Breast epithelium (tissue), 4 donors: ENCODE data around the gene GTF2F2. TPM values are rescaled to one million over a fixed set of nuclear protein-coding genes. Genes with fewer than 3 reads are reported as not detected.

ENCODE experiments used
- DNase-seq, 2 donors: peaks; one replicate each; pipeline ENCODE4 v3.0.0-alpha.2; 2019; ENCODE audit warnings: low spot score in 2 of 2
- H3K27ac ChIP-seq, 2 donors: fragments of 200-600 bp; sonication (generic) in 1 of 2; one replicate each; pipeline ENCODE4 v1.5.1; 2016 to 2019; ENCODE audit warnings: mild to moderate bottlenecking in 1 of 2
- H3K27me3 ChIP-seq, 2 donors: fragments of 200-600 bp; sonication (generic) in 1 of 2; one replicate each; pipeline versions ENCODE4 v1.5.1 to v1.6.0; 2017 to 2019; ENCODE audit warnings: control low read depth in 1 of 2, mild to moderate bottlenecking in 1 of 2
- H3K36me3 ChIP-seq: fragments of 200-600 bp; one replicate; pipeline ENCODE4 v1.5.1; 2019
- H3K4me1 ChIP-seq, 2 donors: fragments of 200-600 bp; sonication (generic); one replicate each; pipeline ENCODE4 v1.5.1; 2016 to 2019; ENCODE audit warnings: control low read depth in 1 of 2
- H3K4me3 ChIP-seq, 3 donors: fragments of 200-600 bp; sonication (generic); 1 replicate in 2 of 3; 2 replicates in 1 of 3; pipeline ENCODE4 v1.5.1; 2016 to 2019; ENCODE audit warnings: mild to moderate bottlenecking in 3 of 3, moderate library complexity in 2 of 3
- H3K9me3 ChIP-seq, 2 donors: fragments of 200-600 bp; sonication (generic) in 1 of 2; one replicate each; pipeline ENCODE4 v1.5.1; 2016 to 2019; ENCODE audit warnings: control low read depth in 1 of 2
- POLR2A ChIP-seq: fragments of 450-650 bp; IDR thresholded peaks from one replicate; pipeline ENCODE4 v1.6.1; 2016; ENCODE audit warnings: antibody characterized with exemption, mild to moderate bottlenecking, moderate library complexity
- POLR2AphosphoS5 ChIP-seq, 3 donors: sonication (generic); formaldehyde crosslinking; IDR thresholded peaks; one replicate each; pipeline ENCODE4 v1.6.1; 2017; ENCODE audit warnings: antibody characterized with exemption in 3 of 3
- intact Hi-C: fragments of 100-400 bp; cut with DNase I; formaldehyde crosslinking; loops from one replicate; pipeline ENCODE4 v1.15.1; 2023; ENCODE audit warnings: low total_unique reads
- total RNA-seq, 3 donors: library from RNA; depleted of rRNA; stranded (reverse); fragments of >200 nt; gene quantifications; one replicate each; pipeline ENCODE4 v1.1.0, GENCODE V29; 2016
- TF ChIP-seq, protein P1 (sequence below), 3 donors: fragments of 450-650 bp; IDR thresholded peaks; one replicate each; pipeline ENCODE4 v1.5.1; 2016 to 2017; ENCODE audit warnings: antibody characterized with exemption in 3 of 3, mild to moderate bottlenecking in 3 of 3, moderate library complexity in 3 of 3

Gene GTF2F2
- total RNA-seq, 3 donors from 2014 or later = 10.9 to 23.4 (median 20.6) TPM

DNA sequence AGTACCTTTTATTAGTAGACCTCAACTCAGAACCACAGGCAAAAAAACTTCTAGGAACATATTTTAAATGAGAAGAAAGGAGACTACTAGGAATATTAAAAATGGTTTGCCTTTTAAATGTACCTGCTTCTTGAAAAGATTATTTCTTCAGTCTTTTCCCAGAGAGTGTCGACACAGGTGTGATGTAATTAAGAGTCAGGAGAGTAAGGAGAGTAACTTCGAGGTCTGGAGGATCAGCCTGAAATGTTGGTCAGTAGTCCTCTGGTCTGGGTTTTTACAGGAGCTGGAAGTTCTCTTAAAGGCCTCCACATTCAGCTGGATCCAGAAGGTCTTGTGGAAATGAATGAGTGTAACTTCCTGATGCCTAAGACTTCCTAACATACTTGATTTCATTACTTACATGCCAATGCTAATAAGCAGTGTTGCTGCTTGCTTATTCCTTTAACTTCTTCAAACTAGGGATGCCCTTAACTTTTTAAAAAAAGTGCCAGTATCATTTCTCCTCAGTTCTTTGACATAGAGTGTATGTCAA lies 80.5 kb downstream of the GTF2F2 start, which contains the start of gene KCTD4:
TSS of gene KCTD4 (minus strand) at position 345 of the 532 bp plus-strand sequence. CDS start 6,478 bp downstream, outside the sequence.
- TF ChIP-seq POLR2AphosphoS5 (IDR thresholded peaks at IDR 0.05) (no peak), POLR2A (no peak)
- TF ChIP-seq, protein P1, sequence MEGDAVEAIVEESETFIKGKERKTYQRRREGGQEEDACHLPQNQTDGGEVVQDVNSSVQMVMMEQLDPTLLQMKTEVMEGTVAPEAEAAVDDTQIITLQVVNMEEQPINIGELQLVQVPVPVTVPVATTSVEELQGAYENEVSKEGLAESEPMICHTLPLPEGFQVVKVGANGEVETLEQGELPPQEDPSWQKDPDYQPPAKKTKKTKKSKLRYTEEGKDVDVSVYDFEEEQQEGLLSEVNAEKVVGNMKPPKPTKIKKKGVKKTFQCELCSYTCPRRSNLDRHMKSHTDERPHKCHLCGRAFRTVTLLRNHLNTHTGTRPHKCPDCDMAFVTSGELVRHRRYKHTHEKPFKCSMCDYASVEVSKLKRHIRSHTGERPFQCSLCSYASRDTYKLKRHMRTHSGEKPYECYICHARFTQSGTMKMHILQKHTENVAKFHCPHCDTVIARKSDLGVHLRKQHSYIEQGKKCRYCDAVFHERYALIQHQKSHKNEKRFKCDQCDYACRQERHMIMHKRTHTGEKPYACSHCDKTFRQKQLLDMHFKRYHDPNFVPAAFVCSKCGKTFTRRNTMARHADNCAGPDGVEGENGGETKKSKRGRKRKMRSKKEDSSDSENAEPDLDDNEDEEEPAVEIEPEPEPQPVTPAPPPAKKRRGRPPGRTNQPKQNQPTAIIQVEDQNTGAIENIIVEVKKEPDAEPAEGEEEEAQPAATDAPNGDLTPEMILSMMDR (IDR thresholded peaks at IDR 0.05) = no peak
- no peak within 1 kb of the TSS for H3K27ac ChIP-seq
- H3K36me3 ChIP-seq = no peaks in the 10 kb centered on the region
- no peaks in the 10 kb centered on the region for H3K27me3 ChIP-seq
- H3K9me3 ChIP-seq = no peaks in the 10 kb centered on the region
- DNase-seq = no peak
- no peaks in the 10 kb centered on the region for H3K4me1 ChIP-seq
- no peak within 1 kb of the TSS for H3K4me3 ChIP-seq
- intact Hi-C loops = no loop called here

DNA sequence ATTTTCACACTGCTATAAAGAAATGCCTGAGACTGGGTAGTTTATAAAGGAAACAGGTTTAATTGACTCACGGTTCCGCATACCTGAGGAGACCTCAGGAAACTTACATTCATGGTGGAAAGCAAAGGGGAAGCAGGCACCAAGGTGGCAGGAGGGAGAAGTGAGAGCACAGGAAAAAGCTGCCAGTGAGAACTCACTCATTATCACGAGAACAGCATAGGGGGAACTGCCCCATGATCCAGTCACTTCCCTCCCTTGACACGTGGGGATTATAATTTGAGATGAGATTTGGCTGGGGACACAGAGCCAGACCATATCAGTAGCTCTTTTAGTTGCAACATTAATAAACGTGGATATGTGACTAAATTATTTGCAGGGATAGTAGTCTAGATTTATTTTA lies 84.8 kb downstream of the GTF2F2 start:
- DNase-seq = no peak
- intact Hi-C loops = no loop called here
- Histone ChIP-seq H3K9me3 (no peaks in the 10 kb centered on the region), H3K4me3 (no peak overlapping the region), H3K27ac (no peak overlapping the region), H3K36me3 (no peaks in the 10 kb centered on the region), H3K27me3 (no peaks in the 10 kb centered on the region), H3K4me1 (no peaks in the 10 kb centered on the region)
- TF ChIP-seq POLR2A (no peak), POLR2AphosphoS5 (IDR thresholded peaks at IDR 0.05) (no peak)
- TF ChIP-seq, protein P1 (IDR thresholded peaks at IDR 0.05) = no peak

DNA sequence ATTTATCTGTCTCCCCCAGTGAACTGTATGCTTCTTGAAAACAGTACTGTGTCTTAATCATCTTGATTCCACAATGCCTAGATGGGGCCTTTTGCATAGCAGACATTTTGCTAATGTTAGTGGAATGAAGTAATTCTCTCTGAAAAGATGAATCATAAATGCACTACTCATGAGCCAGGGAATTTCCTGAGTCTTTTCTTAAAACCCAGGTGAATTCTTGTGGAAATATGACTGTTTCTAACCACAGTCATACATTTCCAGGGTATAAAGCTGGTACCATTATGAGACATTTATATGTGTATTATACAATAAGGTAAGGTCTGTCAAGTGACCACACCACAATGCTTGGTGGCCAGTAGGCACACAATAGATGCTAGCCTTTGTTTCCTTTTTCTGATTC lies 86.0 kb downstream of the GTF2F2 start:
- peak overlapping the region; percentile 48 to 77 for H3K27ac ChIP-seq
- DNase-seq = no peak
- no peaks in the 10 kb centered on the region for H3K36me3 ChIP-seq
- no peak for TF ChIP-seq POLR2A
- TF ChIP-seq, protein P1 (IDR thresholded peaks at IDR 0.05) = no peak
- no peaks in the 10 kb centered on the region for H3K9me3 ChIP-seq
- H3K4me1 ChIP-seq = no peaks in the 10 kb centered on the region
- H3K27me3 ChIP-seq = no peaks in the 10 kb centered on the region
- no peak overlapping the region for H3K4me3 ChIP-seq
- intact Hi-C loops = no loop called here

DNA sequence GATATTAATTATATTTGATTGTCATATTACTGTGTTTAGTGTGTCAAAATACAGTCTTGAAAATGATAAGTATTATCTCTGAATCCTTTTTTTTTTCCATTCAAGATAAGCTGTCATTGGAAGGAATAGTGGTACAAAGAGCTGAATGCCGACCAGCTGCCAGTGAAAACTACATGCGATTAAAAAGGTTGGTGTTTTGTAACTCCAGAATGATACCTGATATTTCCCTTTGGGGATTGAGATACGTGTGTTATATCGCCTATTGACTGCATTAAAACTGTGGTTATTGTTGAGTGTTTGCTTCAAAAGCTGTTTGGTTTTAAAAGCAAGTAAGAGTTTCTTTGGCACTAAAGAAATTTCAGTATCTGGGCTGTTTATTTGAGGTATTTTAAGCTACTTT lies 87.0 kb downstream of the GTF2F2 start:
- Histone ChIP-seq H3K36me3 (no peaks in the 10 kb centered on the region), H3K4me1 (no peaks in the 10 kb centered on the region), H3K27me3 (no peaks in the 10 kb centered on the region), H3K4me3 (no peak overlapping the region), H3K9me3 (no peaks in the 10 kb centered on the region), H3K27ac (peak overlapping the region in 1 of 2 donors; percentile 48)
- intact Hi-C loops = no loop called here
- TF ChIP-seq, protein P1 (IDR thresholded peaks at IDR 0.05) = no peak
- TF ChIP-seq POLR2A (no peak), POLR2AphosphoS5 (IDR thresholded peaks at IDR 0.05) (no peak)
- no peak for DNase-seq

DNA sequence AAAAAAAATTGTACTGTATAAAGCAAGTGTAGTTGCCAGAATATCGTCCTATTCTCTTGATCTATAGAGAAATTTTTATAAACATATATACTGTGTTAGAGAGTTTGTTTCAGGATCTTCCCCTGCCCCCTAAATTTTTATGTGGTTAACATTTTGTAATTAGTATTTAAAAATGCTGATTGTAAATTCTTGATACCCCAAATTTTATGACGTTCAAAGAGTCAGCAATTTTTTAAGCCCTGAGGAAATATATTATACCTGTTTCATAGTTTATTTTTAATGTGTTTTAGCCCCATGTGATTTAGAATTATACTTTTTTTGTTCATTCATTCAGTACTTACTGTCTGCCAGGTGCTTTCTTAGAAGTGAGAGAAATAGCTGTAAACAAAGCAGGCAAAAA lies 87.8 kb downstream of the GTF2F2 start:
- intact Hi-C loops = no loop called here
- no peak for DNase-seq
- Histone ChIP-seq H3K27ac (no peak overlapping the region), H3K9me3 (no peaks in the 10 kb centered on the region), H3K36me3 (no peaks in the 10 kb centered on the region), H3K27me3 (no peaks in the 10 kb centered on the region), H3K4me1 (no peaks in the 10 kb centered on the region), H3K4me3 (no peak overlapping the region)
- TF ChIP-seq POLR2A = no peak
- TF ChIP-seq, protein P1 (IDR thresholded peaks at IDR 0.05) = no peak
- no peak for TF ChIP-seq POLR2AphosphoS5 (IDR thresholded peaks at IDR 0.05)
